Measurements from ENCODE around the gene LDLRAD4. TPM values are rescaled to one million over a fixed set of nuclear protein-coding genes. Genes with fewer than 3 reads are reported as not detected.
A peak's percentile ranks its signal among the peaks of the same experiment; 100 is the strongest.

LDLRAD4 gene
- polyA plus RNA-seq, 4 donors: 10.4 to 20.6 (median 11.6) TPM

GRCh38 chr18:13378150-13378549 is 159.6 kb downstream of the LDLRAD4 start:
- no peak for DNase-seq (ENCODE audit: low read depth in 4 of 4, low spot score in 3 of 4)

GRCh38 chr18:13379062-13379865 is 160.7 kb downstream of the LDLRAD4 start:
- no peak for DNase-seq (ENCODE audit: low read depth in 4 of 4, low spot score in 3 of 4)

- DNase-seq (ENCODE audit: low read depth in 4 of 4, low spot score in 3 of 4): no peak
These were observed 161.6 kb downstream of the LDLRAD4 start for GRCh38 chr18:13379930-13380690.

GRCh38 chr18:13380691-13381070 is 162.1 kb downstream of the LDLRAD4 start:
- no peak for DNase-seq (ENCODE audit: low read depth in 4 of 4, low spot score in 3 of 4)

GRCh38 chr18:13381331-13381730 is 162.8 kb downstream of the LDLRAD4 start:
- no peak for DNase-seq (ENCODE audit: low read depth in 4 of 4, low spot score in 3 of 4)

- DNase-seq (ENCODE audit: low read depth in 4 of 4, low spot score in 3 of 4): peak in 3 of 4 donors; percentile 25 to 71 (median 68)
These were observed 163.4 kb downstream of the LDLRAD4 start for GRCh38 chr18:13381944-13382365.

- DNase-seq (ENCODE audit: low read depth in 4 of 4, low spot score in 3 of 4): peak in 3 of 4 donors; percentile 52 to 64 (median 59)
These were observed 163.9 kb downstream of the LDLRAD4 start for GRCh38 chr18:13382366-13382953.

- no peak for DNase-seq (ENCODE audit: low read depth in 4 of 4, low spot score in 3 of 4)
These were observed 164.6 kb downstream of the LDLRAD4 start for GRCh38 chr18:13382954-13383827.

- DNase-seq (ENCODE audit: low read depth in 4 of 4, low spot score in 3 of 4): no peak
These were observed 168.6 kb downstream of the LDLRAD4 start for GRCh38 chr18:13386891-13387801.

- DNase-seq (ENCODE audit: low read depth in 4 of 4, low spot score in 3 of 4): no peak
These were observed 169.4 kb downstream of the LDLRAD4 start for GRCh38 chr18:13387855-13388548.

- no peak for DNase-seq (ENCODE audit: low read depth in 4 of 4, low spot score in 3 of 4)
These were observed 170.3 kb downstream of the LDLRAD4 start for GRCh38 chr18:13388586-13389490.

- no peak for DNase-seq (ENCODE audit: low read depth in 4 of 4, low spot score in 3 of 4)
These were observed 171.1 kb downstream of the LDLRAD4 start for GRCh38 chr18:13389491-13390131.

- no peak for DNase-seq (ENCODE audit: low read depth in 4 of 4, low spot score in 3 of 4)
These were observed 171.6 kb downstream of the LDLRAD4 start for GRCh38 chr18:13390196-13390595.

GRCh38 chr18:13390711-13391110 is 172.2 kb downstream of the LDLRAD4 start:
- no peak for DNase-seq (ENCODE audit: low read depth in 4 of 4, low spot score in 3 of 4)

GRCh38 chr18:13392029-13392750 is 173.6 kb downstream of the LDLRAD4 start:
- DNase-seq (ENCODE audit: low read depth in 4 of 4, low spot score in 3 of 4): no peak

GRCh38 chr18:13392899-13393298 is 174.3 kb downstream of the LDLRAD4 start:
- DNase-seq (ENCODE audit: low read depth in 4 of 4, low spot score in 3 of 4): no peak

GRCh38 chr18:13393338-13393737 is 174.8 kb downstream of the LDLRAD4 start:
- DNase-seq (ENCODE audit: low read depth in 4 of 4, low spot score in 3 of 4): no peak

All from left renal pelvis (tissue), 4 donors.